B cell (primary cell): ENCODE measurements around the gene DNAJA3. TPM values are rescaled to one million over a fixed set of nuclear protein-coding genes. Genes with fewer than 3 reads are reported as not detected.

Experiments
- ATAC-seq: fragments of 200-7000 bp; cut with Tn5 transposase; one replicate; pipeline ENCODE4 v1.10.0; 2021; ENCODE audit warnings: low read depth, mild to moderate bottlenecking, moderate number of reproducible peaks, moderate library complexity
- CTCF ChIA-PET: fragments of 350-600 bp; sonication (Branson Sonifier 250); formaldehyde crosslinking; loops from one replicate; lab custom pipeline; 2021; ENCODE audit warnings: antibody characterized with exemption, inconsistent platforms; lab: Charles Lee
- POLR2A ChIA-PET: fragments of 350-600 bp; sonication (Branson Sonifier 250); formaldehyde crosslinking; loops from one replicate; lab custom pipeline; 2021; ENCODE audit warnings: antibody characterized with exemption; lab: Charles Lee
- DNase-seq: peaks from one replicate; pipeline ENCODE4 v3.0.0; 2013
- H2AFZ ChIP-seq: 2 replicates; pipeline ENCODE4 v1.6.1; 2012; ENCODE audit warnings: mild to moderate bottlenecking, low read depth, low read length; ENCODE audit not compliant: insufficient read depth, poor library complexity, severe bottlenecking
- H3K27ac ChIP-seq, 2 donors: 1 replicate in 1 of 2; 2 replicates in 1 of 2; pipeline ENCODE4 v1.5.1; 2012 to 2013; ENCODE audit warnings: low read length in 2 of 2, mild to moderate bottlenecking in 2 of 2, moderate library complexity in 1 of 2
- H3K27me3 ChIP-seq, 4 experiments: fragments of 200-600 bp in 1 of 4; sonication (generic) in 1 of 4; replicated peaks in 1 of 4; 1 replicate in 2 of 4; 2 replicates in 2 of 4; pipeline versions ENCODE4 v1.6.1 to v1.7.0; 2013 to 2016; ENCODE audit warnings: low read length in 3 of 4, mild to moderate bottlenecking in 2 of 4, mixed read lengths in 1 of 4, moderate library complexity in 1 of 4; ENCODE audit not compliant: insufficient read depth in 4 of 4, control insufficient read depth in 3 of 4; ENCODE audit errors: control extremely low read depth in 1 of 4
- H3K36me3 ChIP-seq, 2 experiments: replicated peaks in 1 of 2; 1 replicate in 1 of 2; 2 replicates in 1 of 2; pipeline versions ENCODE4 v1.6.1 to v1.7.1; 2013; ENCODE audit warnings: low read length in 1 of 2; ENCODE audit not compliant: insufficient read depth in 2 of 2, control insufficient read depth in 1 of 2; ENCODE audit errors: control extremely low read depth in 1 of 2, extremely low read depth in 1 of 2
- H3K4me1 ChIP-seq, 2 donors: fragments of 200-600 bp in 1 of 2; sonication (generic) in 1 of 2; 1 replicate in 1 of 2; 2 replicates in 1 of 2; pipeline versions ENCODE4 v1.5.1 to v1.6.1; 2013 to 2017; ENCODE audit warnings: low read length in 2 of 2; ENCODE audit not compliant: control insufficient read depth in 2 of 2, insufficient read depth in 2 of 2
- H3K4me2 ChIP-seq: replicated peaks from 2 replicates; pipeline ENCODE3; 2012; ENCODE audit warnings: mild to moderate bottlenecking, low read depth, low read length; ENCODE audit not compliant: poor library complexity, severe bottlenecking
- H3K4me3 ChIP-seq, 5 experiments: fragments of 200-600 bp in 1 of 5; sonication (generic) in 1 of 5; 1 replicate in 3 of 5; 2 replicates in 2 of 5; pipeline versions ENCODE4 v1.5.1 to v1.7.0; 2011 to 2016; ENCODE audit warnings: low read length in 4 of 5, mild to moderate bottlenecking in 4 of 5, low read depth in 2 of 5, control low read depth in 1 of 5, moderate library complexity in 1 of 5; ENCODE audit not compliant: insufficient read depth in 1 of 5; ENCODE audit errors: control extremely low read depth in 1 of 5, extremely low read depth in 1 of 5
- H3K79me2 ChIP-seq: fragments of 200-600 bp; sonication (generic); one replicate; pipeline ENCODE4 v1.6.0; 2016; ENCODE audit warnings: low read length; ENCODE audit not compliant: control insufficient read depth, insufficient read depth
- H3K9ac ChIP-seq: fragments of 200-600 bp; sonication (generic); 2 replicates; pipeline ENCODE4 v1.6.1; 2017; ENCODE audit warnings: mild to moderate bottlenecking, low read length, moderate library complexity
- H3K9me3 ChIP-seq, 3 donors: one replicate each; pipeline versions ENCODE4 v1.6.1 to v1.7.1; 2013; ENCODE audit warnings: low read length in 2 of 3; ENCODE audit not compliant: control insufficient read depth in 2 of 3, insufficient read depth in 1 of 3; ENCODE audit errors: control extremely low read depth in 1 of 3
- H4K20me1 ChIP-seq: 2 replicates; pipeline ENCODE4 v1.6.0; 2012; ENCODE audit warnings: mild to moderate bottlenecking, low read length; ENCODE audit not compliant: insufficient read depth, control insufficient read depth, poor library complexity, severe bottlenecking
- H3K27ac Mint-ChIP-seq: one replicate; pipeline ENCODE4 v1.8.0; 2021; ENCODE audit warnings: mixed read lengths
- H3K27me3 Mint-ChIP-seq: one replicate; pipeline ENCODE4 v1.8.0; 2021; ENCODE audit warnings: mixed read lengths
- H3K4me1 Mint-ChIP-seq: one replicate; pipeline ENCODE4 v1.8.0; 2021; ENCODE audit warnings: mixed read lengths
- H3K4me3 Mint-ChIP-seq: one replicate; pipeline ENCODE4 v1.8.0; 2021; ENCODE audit warnings: mixed read lengths
- H3K9me3 Mint-ChIP-seq: one replicate; pipeline ENCODE4 v1.8.0; 2022; ENCODE audit warnings: mixed read lengths; ENCODE audit not compliant: insufficient read depth
- EZH2 ChIP-seq: IDR thresholded peaks from 2 replicates; pipeline ENCODE4 v1.6.1; 2012; ENCODE audit warnings: borderline replicate concordance, low read depth, mild to moderate bottlenecking, moderate library complexity, low read length; ENCODE audit not compliant: insufficient read depth, poor library complexity, severe bottlenecking
- WGBS: methylation state at CpG from one replicate; pipeline ENCODE4 v1.1.5; 2013; ENCODE audit warnings: missing lambda C conversion rate; ENCODE audit not compliant: insufficient coverage; 5-methylcytosine and 5-hydroxymethylcytosine counted together
- intact Hi-C: fragments of 100-400 bp; cut with micrococcal nuclease; formaldehyde crosslinking; loops from one replicate; pipeline ENCODE4 v1.10.0; 2022
- polyA plus RNA-seq: library from polyadenylated mRNA; depleted of rRNA; stranded (reverse); fragments of >200 nt; gene quantifications from 2 replicates; pipeline ENCODE4 v1.2.3, GENCODE V29; 2012
- total RNA-seq, 2 donors: library from RNA; stranded (reverse); fragments of 120-200 nt in 1 of 2; gene quantifications; 1 replicate in 1 of 2; 2 replicates in 1 of 2; pipeline versions ENCODE4 v1.2.3 to v1.2.4, GENCODE V29; 2013 to 2022
- TF ChIP-seq, protein P1 (sequence below): fragments of 200-600 bp; IDR thresholded peaks from one replicate; pipeline ENCODE4 v1.8.0; 2022; ENCODE audit warnings: antibody characterized with exemption, mild to moderate bottlenecking

The DNAJA3 gene
- total and polyA plus RNA-seq, 2 donors (not counting 1 experiment from before 2014, with no cell fraction given) = 59.3 to 67.7 TPM

GRCh38 chr16:4389051-4389955 is 36.4 kb upstream of the DNAJA3 start:
- Mint-ChIP-seq H3K4me3 (no peak overlapping the region), H3K27me3 (no peaks in the 10 kb centered on the region), H3K9me3 (no peaks in the 10 kb centered on the region), H3K27ac (no peak overlapping the region), H3K4me1 (no peaks in the 10 kb centered on the region)
- intact Hi-C loops = no loop called here
- ATAC-seq = no peak
- H4K20me1 ChIP-seq = peaks cover 97% of the 10 kb centered on the region
- no peak for DNase-seq
- peaks cover 60% of the 10 kb centered on the region for H3K79me2 ChIP-seq
- H2AFZ ChIP-seq = no peak overlapping the region
- no peak overlapping the region for H3K9ac ChIP-seq
- H3K27ac ChIP-seq = no peak overlapping the region
- H3K4me3 ChIP-seq = no peak overlapping the region
- H3K27me3 ChIP-seq = no peaks in the 10 kb centered on the region
- H3K36me3 ChIP-seq = peaks cover 3 to 87% of the 10 kb centered on the region in 2 experiments
- TF ChIP-seq, protein P1, sequence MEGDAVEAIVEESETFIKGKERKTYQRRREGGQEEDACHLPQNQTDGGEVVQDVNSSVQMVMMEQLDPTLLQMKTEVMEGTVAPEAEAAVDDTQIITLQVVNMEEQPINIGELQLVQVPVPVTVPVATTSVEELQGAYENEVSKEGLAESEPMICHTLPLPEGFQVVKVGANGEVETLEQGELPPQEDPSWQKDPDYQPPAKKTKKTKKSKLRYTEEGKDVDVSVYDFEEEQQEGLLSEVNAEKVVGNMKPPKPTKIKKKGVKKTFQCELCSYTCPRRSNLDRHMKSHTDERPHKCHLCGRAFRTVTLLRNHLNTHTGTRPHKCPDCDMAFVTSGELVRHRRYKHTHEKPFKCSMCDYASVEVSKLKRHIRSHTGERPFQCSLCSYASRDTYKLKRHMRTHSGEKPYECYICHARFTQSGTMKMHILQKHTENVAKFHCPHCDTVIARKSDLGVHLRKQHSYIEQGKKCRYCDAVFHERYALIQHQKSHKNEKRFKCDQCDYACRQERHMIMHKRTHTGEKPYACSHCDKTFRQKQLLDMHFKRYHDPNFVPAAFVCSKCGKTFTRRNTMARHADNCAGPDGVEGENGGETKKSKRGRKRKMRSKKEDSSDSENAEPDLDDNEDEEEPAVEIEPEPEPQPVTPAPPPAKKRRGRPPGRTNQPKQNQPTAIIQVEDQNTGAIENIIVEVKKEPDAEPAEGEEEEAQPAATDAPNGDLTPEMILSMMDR = no peak
- TF ChIP-seq EZH2 = no peak
- CTCF ChIA-PET = interaction anchor here (0.9 to 3.3 kb wide), 4 partner anchors 14 to 59 kb away, joined by 3 to 27 read pairs (median 6); no protein-coding TSS in a partner anchor
- H3K4me2 ChIP-seq = no peak overlapping the region
- H3K4me1 ChIP-seq = no peaks in the 10 kb centered on the region
- no peaks in the 10 kb centered on the region for H3K9me3 ChIP-seq
- POLR2A ChIA-PET = no interaction called here
- 95% methylated on average over 23 of the region's 27 CpGs for WGBS
